HG03045 (cell line): ENCODE measurements around the gene RSPO4.
"Not testable (repeated sequence)": the region's sequence is repeated elsewhere in the genome, so short reads cannot be mapped to it uniquely, and the experiment has no call there.

Source experiments
- ATAC-seq: cut with Tn5 transposase; IDR thresholded peaks from one replicate; pipeline ENCODE4 v1.9.1; 2021; ENCODE audit warnings: mild to moderate bottlenecking, moderate library complexity; ENCODE audit not compliant: unreplicated experiment

Gene RSPO4

GRCh38 chr20:1001911-1002681 lies at the start of gene RSPO4:
RSPO4 (minus strand) TSS chr20:1002311; CDS start chr20:1002164, 147 bp downstream.
- ATAC-seq = no peak

GRCh38 chr20:1050440-1050839 lies 48.3 kb upstream of the RSPO4 start:
- no peak for ATAC-seq

- no peak for ATAC-seq
Measured at GRCh38 chr20:1045860-1046418, 43.8 kb upstream of the RSPO4 start.

- ATAC-seq = no peak
Measured at GRCh38 chr20:1041845-1042390, 39.8 kb upstream of the RSPO4 start.

- no peak for ATAC-seq
Measured at GRCh38 chr20:1038205-1038604, 36.1 kb upstream of the RSPO4 start.

- ATAC-seq = no peak
Measured at GRCh38 chr20:1037039-1037438, 34.9 kb upstream of the RSPO4 start.

- ATAC-seq = no peak
Measured at GRCh38 chr20:1035466-1035865, 33.4 kb upstream of the RSPO4 start.

- no peak for ATAC-seq
Measured at GRCh38 chr20:1034415-1034789, 32.3 kb upstream of the RSPO4 start.

- ATAC-seq = no peak
Measured at GRCh38 chr20:1033751-1034414, 31.8 kb upstream of the RSPO4 start.

GRCh38 chr20:1029980-1030379 lies 27.9 kb upstream of the RSPO4 start:
- ATAC-seq = no peak

GRCh38 chr20:1026214-1026613 lies 24.1 kb upstream of the RSPO4 start:
- ATAC-seq = not testable (repeated sequence)

- ATAC-seq = no peak
Measured at GRCh38 chr20:1022871-1023270, 20.8 kb upstream of the RSPO4 start.

GRCh38 chr20:1020614-1021013 lies 18.5 kb upstream of the RSPO4 start:
- ATAC-seq = no peak

GRCh38 chr20:1019344-1019743 lies 17.2 kb upstream of the RSPO4 start:
- no peak for ATAC-seq

- no peak for ATAC-seq
Measured at GRCh38 chr20:1017677-1018076, 15.6 kb upstream of the RSPO4 start.

- no peak for ATAC-seq
Measured at GRCh38 chr20:1015181-1015580, 13.1 kb upstream of the RSPO4 start.

GRCh38 chr20:1014471-1014870 lies 12.4 kb upstream of the RSPO4 start:
- no peak for ATAC-seq

GRCh38 chr20:1013566-1014340 lies 11.6 kb upstream of the RSPO4 start:
- ATAC-seq = no peak

GRCh38 chr20:1012359-1013168 lies 10.5 kb upstream of the RSPO4 start:
- no peak for ATAC-seq

- no peak for ATAC-seq
Measured at GRCh38 chr20:1010659-1011058, 8.5 kb upstream of the RSPO4 start.
